Gastrocnemius medialis (tissue), 4 donors: ENCODE data around the gene SPOCK1.

ENCODE experiments used
- POLR2A ChIP-seq, 2 donors: fragments of 450-650 bp; IDR thresholded peaks; one replicate each; pipeline ENCODE4 v1.6.1; 2017; ENCODE audit warnings: antibody characterized with exemption in 2 of 2, mild to moderate bottlenecking in 2 of 2, moderate library complexity in 2 of 2
- TF ChIP-seq, protein P1 (sequence below), 5 experiments: fragments of 450-650 bp in 3 of 5; fragments of 200-600 bp in 2 of 5; sonication (generic) in 2 of 5; IDR thresholded peaks in 4 of 5; conservative IDR thresholded peaks in 1 of 5; 1 replicate in 4 of 5; 2 replicates in 1 of 5; pipeline ENCODE4 v1.5.1; 2016 to 2019; ENCODE audit warnings: antibody characterized with exemption in 5 of 5, mild to moderate bottlenecking in 3 of 5, moderate library complexity in 3 of 5

DNA sequence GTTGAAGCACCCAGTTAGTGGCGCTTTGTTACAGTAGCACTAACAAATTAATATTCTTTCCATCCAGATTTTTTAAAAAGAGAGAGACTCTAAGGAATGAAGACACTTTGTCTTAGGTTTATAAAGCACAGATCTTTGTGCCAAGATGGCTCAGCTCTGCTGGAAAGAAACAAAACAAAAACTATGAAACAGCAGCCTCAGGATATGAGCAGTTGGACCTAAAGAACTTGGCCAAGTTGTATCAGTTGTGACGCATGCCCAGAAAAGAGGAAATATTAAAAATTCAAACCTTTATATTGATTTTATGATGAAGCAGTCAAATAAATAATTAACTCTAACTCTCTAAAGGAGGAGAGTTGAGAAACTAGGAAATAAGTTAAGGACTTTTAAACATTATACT is 427.2 kb downstream of the SPOCK1 start:
- TF ChIP-seq, protein P1, sequence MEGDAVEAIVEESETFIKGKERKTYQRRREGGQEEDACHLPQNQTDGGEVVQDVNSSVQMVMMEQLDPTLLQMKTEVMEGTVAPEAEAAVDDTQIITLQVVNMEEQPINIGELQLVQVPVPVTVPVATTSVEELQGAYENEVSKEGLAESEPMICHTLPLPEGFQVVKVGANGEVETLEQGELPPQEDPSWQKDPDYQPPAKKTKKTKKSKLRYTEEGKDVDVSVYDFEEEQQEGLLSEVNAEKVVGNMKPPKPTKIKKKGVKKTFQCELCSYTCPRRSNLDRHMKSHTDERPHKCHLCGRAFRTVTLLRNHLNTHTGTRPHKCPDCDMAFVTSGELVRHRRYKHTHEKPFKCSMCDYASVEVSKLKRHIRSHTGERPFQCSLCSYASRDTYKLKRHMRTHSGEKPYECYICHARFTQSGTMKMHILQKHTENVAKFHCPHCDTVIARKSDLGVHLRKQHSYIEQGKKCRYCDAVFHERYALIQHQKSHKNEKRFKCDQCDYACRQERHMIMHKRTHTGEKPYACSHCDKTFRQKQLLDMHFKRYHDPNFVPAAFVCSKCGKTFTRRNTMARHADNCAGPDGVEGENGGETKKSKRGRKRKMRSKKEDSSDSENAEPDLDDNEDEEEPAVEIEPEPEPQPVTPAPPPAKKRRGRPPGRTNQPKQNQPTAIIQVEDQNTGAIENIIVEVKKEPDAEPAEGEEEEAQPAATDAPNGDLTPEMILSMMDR (IDR thresholded peaks at IDR 0.05 in 4 of 5, conservative IDR thresholded peaks at IDR 0.05 in 1 of 5), result no peak
- no peak for TF ChIP-seq POLR2A (IDR thresholded peaks at IDR 0.05)
